Panc1 (cell line): ENCODE results near the gene SLC22A12. TPM values are rescaled to one million over a fixed set of nuclear protein-coding genes. Genes with fewer than 3 reads are reported as not detected.

ENCODE experiments used
- ATAC-seq: fragments of 200-7000 bp; cut with Tn5 transposase; 2 replicates; pipeline ENCODE4 v1.9.1; 2020; ENCODE audit warnings: mild to moderate bottlenecking, moderate library complexity
- BruUV-seq: library from RNA; stranded (reverse); fragments of 400-500 nt; replicated peaks from 2 replicates; lab custom pipeline; 2021; lab: Mats Ljungman, UMichigan
- CTCF ChIA-PET: fragments of 300-600 bp; sonication (Branson Sonifier 250); formaldehyde crosslinking; loops from one replicate; lab custom pipeline; 2022; ENCODE audit warnings: antibody characterized with exemption; lab: Charles Lee
- POLR2A ChIA-PET: fragments of 300-600 bp; sonication (Branson Sonifier 250); formaldehyde crosslinking; loops from one replicate; lab custom pipeline; 2022; ENCODE audit warnings: antibody characterized with exemption; lab: Charles Lee
- DNase-seq: peaks from one replicate; pipeline ENCODE4 v3.0.0-alpha.2; 2010; ENCODE audit warnings: low read depth, low spot score
- H3K27ac ChIP-seq: 2 replicates; pipeline ENCODE4 v1.5.1; 2011; ENCODE audit warnings: mild to moderate bottlenecking, low read length, inconsistent platforms
- H3K27me3 ChIP-seq: fragments of 200-500 bp; sonication (Bioruptor generic); 2 replicates; pipeline ENCODE4 v1.6.0; 2014; ENCODE audit warnings: low read length, inconsistent platforms; ENCODE audit not compliant: control insufficient read depth, insufficient read depth
- H3K36me3 ChIP-seq: fragments of 200-500 bp; sonication (Bioruptor generic); 2 replicates; pipeline ENCODE4 v1.5.1; 2014; ENCODE audit warnings: inconsistent platforms, mild to moderate bottlenecking, low read length, moderate library complexity; ENCODE audit not compliant: control insufficient read depth, insufficient read depth
- H3K4me1 ChIP-seq: 2 replicates; pipeline ENCODE4 v1.5.1; 2011; ENCODE audit warnings: inconsistent platforms, mild to moderate bottlenecking, low read length, moderate library complexity; ENCODE audit not compliant: control insufficient read depth, insufficient read depth
- H3K4me3 ChIP-seq, 2 experiments: 2 replicates each; pipeline ENCODE4 v1.5.1; 2011 to 2012; ENCODE audit warnings: low read depth in 2 of 2, low read length in 2 of 2, mild to moderate bottlenecking in 2 of 2, inconsistent platforms in 1 of 2, moderate library complexity in 1 of 2
- H3K9me3 ChIP-seq: fragments of 200-500 bp; sonication (Bioruptor generic); 2 replicates; pipeline ENCODE4 v1.5.1; 2014; ENCODE audit warnings: low read depth, mild to moderate bottlenecking, inconsistent platforms, low read length, moderate library complexity; ENCODE audit not compliant: control insufficient read depth, insufficient read depth
- POLR2AphosphoS5 ChIP-seq: IDR thresholded peaks from 2 replicates; pipeline ENCODE4 v1.6.1; 2012; ENCODE audit warnings: mild to moderate bottlenecking, low read depth, low read length, moderate library complexity
- SIN3A ChIP-seq: IDR thresholded peaks from 2 replicates; pipeline ENCODE4 v1.6.1; 2012; ENCODE audit warnings: low read depth, mild to moderate bottlenecking, low read length, moderate library complexity, borderline replicate concordance; ENCODE audit not compliant: insufficient read depth
- TCF7L2 ChIP-seq: IDR thresholded peaks from 2 replicates; pipeline ENCODE4 v1.6.1; 2011; ENCODE audit warnings: mild to moderate bottlenecking, low read depth, low read length, inconsistent platforms
- in situ Hi-C: cut with HindIII; loops from 2 replicates; pipeline ENCODE4 v1.10.0; 2016; ENCODE audit warnings: low sequenced_read_pairs, low pct_unique_long_range_greater_than_20kb
- intact Hi-C: fragments of 100-400 bp; cut with micrococcal nuclease; formaldehyde crosslinking; loops from one replicate; pipeline ENCODE4 v1.10.0; 2022; ENCODE audit not compliant: unreplicated experiment
- total RNA-seq: library from RNA; stranded (reverse); gene quantifications from one replicate; pipeline ENCODE4 v1.2.1, GENCODE V29; 2021; ENCODE audit not compliant: unreplicated experiment
- TF ChIP-seq, protein P1 (sequence below): fragments of 450-650 bp; IDR thresholded peaks from 2 replicates; pipeline ENCODE4 v1.5.1; 2017; ENCODE audit warnings: mild to moderate bottlenecking
- TF ChIP-seq, protein P2 (sequence below), 2 experiments: IDR thresholded peaks; 2 replicates each; pipeline ENCODE4 v1.6.1; 2011 to 2012; ENCODE audit warnings: low read depth in 2 of 2, control low read depth in 1 of 2, low read length in 1 of 2, mild to moderate bottlenecking in 1 of 2, moderate library complexity in 1 of 2; ENCODE audit not compliant: insufficient read depth in 1 of 2

SLC22A12 gene
- total RNA-seq, 1 experiment from 2014 or later: not detected

DNA sequence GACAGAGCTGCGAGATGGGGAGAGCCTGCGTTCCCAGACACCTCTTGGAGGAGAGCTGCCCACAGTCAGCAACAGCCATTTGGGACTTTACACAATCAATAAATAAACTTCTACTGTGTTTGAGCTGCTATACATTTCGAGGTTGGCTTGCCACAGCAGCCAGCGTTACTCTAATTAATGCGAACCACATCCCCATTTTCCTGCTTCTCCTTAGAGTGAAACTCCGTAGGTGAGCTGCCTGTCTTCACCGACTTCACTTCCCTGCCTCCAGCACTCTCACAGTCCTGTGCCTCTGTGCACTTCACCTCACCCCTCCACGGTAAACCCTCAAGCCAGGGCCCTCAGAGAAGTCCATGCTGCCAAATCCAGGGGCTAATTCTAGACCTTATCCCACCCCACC, 5.9 kb upstream of the SLC22A12 start:
- ChIA-PET POLR2A (no interaction called here), CTCF (no interaction called here)
- H3K9me3 ChIP-seq: peaks cover 8% of the 10 kb centered on the region; the same call in 1 of the 2 replicates
- H3K27ac ChIP-seq: no peak overlapping the region
- H3K4me3 ChIP-seq: no peak overlapping the region
- TF ChIP-seq, protein P1, sequence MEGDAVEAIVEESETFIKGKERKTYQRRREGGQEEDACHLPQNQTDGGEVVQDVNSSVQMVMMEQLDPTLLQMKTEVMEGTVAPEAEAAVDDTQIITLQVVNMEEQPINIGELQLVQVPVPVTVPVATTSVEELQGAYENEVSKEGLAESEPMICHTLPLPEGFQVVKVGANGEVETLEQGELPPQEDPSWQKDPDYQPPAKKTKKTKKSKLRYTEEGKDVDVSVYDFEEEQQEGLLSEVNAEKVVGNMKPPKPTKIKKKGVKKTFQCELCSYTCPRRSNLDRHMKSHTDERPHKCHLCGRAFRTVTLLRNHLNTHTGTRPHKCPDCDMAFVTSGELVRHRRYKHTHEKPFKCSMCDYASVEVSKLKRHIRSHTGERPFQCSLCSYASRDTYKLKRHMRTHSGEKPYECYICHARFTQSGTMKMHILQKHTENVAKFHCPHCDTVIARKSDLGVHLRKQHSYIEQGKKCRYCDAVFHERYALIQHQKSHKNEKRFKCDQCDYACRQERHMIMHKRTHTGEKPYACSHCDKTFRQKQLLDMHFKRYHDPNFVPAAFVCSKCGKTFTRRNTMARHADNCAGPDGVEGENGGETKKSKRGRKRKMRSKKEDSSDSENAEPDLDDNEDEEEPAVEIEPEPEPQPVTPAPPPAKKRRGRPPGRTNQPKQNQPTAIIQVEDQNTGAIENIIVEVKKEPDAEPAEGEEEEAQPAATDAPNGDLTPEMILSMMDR: no peak
- TF ChIP-seq, protein P2, sequence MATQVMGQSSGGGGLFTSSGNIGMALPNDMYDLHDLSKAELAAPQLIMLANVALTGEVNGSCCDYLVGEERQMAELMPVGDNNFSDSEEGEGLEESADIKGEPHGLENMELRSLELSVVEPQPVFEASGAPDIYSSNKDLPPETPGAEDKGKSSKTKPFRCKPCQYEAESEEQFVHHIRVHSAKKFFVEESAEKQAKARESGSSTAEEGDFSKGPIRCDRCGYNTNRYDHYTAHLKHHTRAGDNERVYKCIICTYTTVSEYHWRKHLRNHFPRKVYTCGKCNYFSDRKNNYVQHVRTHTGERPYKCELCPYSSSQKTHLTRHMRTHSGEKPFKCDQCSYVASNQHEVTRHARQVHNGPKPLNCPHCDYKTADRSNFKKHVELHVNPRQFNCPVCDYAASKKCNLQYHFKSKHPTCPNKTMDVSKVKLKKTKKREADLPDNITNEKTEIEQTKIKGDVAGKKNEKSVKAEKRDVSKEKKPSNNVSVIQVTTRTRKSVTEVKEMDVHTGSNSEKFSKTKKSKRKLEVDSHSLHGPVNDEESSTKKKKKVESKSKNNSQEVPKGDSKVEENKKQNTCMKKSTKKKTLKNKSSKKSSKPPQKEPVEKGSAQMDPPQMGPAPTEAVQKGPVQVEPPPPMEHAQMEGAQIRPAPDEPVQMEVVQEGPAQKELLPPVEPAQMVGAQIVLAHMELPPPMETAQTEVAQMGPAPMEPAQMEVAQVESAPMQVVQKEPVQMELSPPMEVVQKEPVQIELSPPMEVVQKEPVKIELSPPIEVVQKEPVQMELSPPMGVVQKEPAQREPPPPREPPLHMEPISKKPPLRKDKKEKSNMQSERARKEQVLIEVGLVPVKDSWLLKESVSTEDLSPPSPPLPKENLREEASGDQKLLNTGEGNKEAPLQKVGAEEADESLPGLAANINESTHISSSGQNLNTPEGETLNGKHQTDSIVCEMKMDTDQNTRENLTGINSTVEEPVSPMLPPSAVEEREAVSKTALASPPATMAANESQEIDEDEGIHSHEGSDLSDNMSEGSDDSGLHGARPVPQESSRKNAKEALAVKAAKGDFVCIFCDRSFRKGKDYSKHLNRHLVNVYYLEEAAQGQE (IDR thresholded peaks at IDR 0.05; ENCODE audit: insufficient read depth in 1 of 2, low read depth in 2 of 2, low read length in 1 of 2): no peak
- no peak for TF ChIP-seq TCF7L2
- no peak for TF ChIP-seq POLR2AphosphoS5
- no peak for TF ChIP-seq SIN3A
- ATAC-seq (no peak), DNase-seq (no peak)
- in situ Hi-C loops: no loop called here
- BruUV-seq: no TSS peak
- H3K27me3 ChIP-seq: no peaks in the 10 kb centered on the region
- H3K4me1 ChIP-seq: no peaks in the 10 kb centered on the region
- intact Hi-C loops: no loop called here
- no peaks in the 10 kb centered on the region for H3K36me3 ChIP-seq

DNA sequence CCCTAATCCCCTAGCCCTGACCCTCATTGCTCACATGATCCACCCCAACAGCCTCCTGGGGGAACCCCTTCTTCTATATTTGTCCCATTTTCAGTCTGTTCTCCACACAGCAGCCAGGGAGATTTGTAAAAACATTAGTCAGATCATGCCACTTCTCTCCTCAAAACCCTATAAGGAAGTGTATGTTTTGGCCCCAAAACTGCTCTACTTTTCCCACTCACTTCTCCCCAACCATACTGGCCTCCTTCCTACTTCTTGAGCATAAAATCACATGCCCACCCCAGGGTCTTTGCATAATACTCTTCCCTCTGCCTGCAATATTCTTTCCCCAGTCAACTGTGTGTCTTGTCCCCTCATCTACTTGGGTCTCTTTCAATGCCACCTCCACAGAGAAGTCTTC, 4.7 kb upstream of the SLC22A12 start:
- DNase-seq (no peak), ATAC-seq (no peak)
- Histone ChIP-seq H3K36me3 (no peaks in the 10 kb centered on the region), H3K9me3 (peaks cover 8% of the 10 kb centered on the region; the same call in 1 of the 2 replicates), H3K27ac (no peak overlapping the region), H3K27me3 (no peaks in the 10 kb centered on the region), H3K4me1 (no peaks in the 10 kb centered on the region), H3K4me3 (no peak overlapping the region)
- intact Hi-C loops: no loop called here
- in situ Hi-C loops: no loop called here
- BruUV-seq: no TSS peak
- ChIA-PET CTCF (no interaction called here), POLR2A (no interaction called here)
- TF ChIP-seq, protein P1: no peak
- no peak for TF ChIP-seq POLR2AphosphoS5
- TF ChIP-seq TCF7L2: no peak
- TF ChIP-seq SIN3A: no peak
- TF ChIP-seq, protein P2 (IDR thresholded peaks at IDR 0.05; ENCODE audit: insufficient read depth in 1 of 2, low read depth in 2 of 2, low read length in 1 of 2): no peak
